GM12873 (cell line): ENCODE data around the gene TCP11L2.

Experiments
- CTCF ChIP-seq: IDR thresholded peaks from 2 replicates; pipeline ENCODE4 v1.5.1; 2012; ENCODE audit warnings: low read depth, mild to moderate bottlenecking, moderate library complexity, low read length, control low read depth; ENCODE audit not compliant: insufficient read depth; ENCODE audit errors: missing control alignments

The TCP11L2 gene

GRCh38 chr12:106302401-106303201 lies at the start of gene TCP11L2:
TCP11L2 (plus strand) TSS chr12:106302733; CDS start chr12:106311076, 8,343 bp downstream.
- TF ChIP-seq CTCF = no peak

GRCh38 chr12:106254724-106255123 lies 47.8 kb upstream of the TCP11L2 start:
- no peak for TF ChIP-seq CTCF

- TF ChIP-seq CTCF = no peak
Observed at GRCh38 chr12:106255493-106255892, 47.0 kb upstream of the TCP11L2 start.

- TF ChIP-seq CTCF = no peak
Observed at GRCh38 chr12:106255952-106256351, 46.6 kb upstream of the TCP11L2 start.

- TF ChIP-seq CTCF = no peak
Observed at GRCh38 chr12:106256524-106256923, 46.0 kb upstream of the TCP11L2 start.

GRCh38 chr12:106258226-106258625 lies 44.3 kb upstream of the TCP11L2 start:
- TF ChIP-seq CTCF = no peak

GRCh38 chr12:106258935-106259334 lies 43.6 kb upstream of the TCP11L2 start:
- TF ChIP-seq CTCF = no peak
